Measurements from ENCODE around the gene PDE11A.
A peak's percentile ranks its signal among the peaks of the same experiment; 100 is the strongest.

PDE11A gene

GRCh38 chr2:177916342-177916741, 156.2 kb downstream of the PDE11A start:
- DNase-seq: no peak

- DNase-seq: no peak
Measured at GRCh38 chr2:177914247-177914646, 158.3 kb downstream of the PDE11A start.

- DNase-seq: no peak
Measured at GRCh38 chr2:177909962-177910361, 162.6 kb downstream of the PDE11A start.

- no peak for DNase-seq
Measured at GRCh38 chr2:177908824-177909223, 163.8 kb downstream of the PDE11A start.

GRCh38 chr2:177908182-177908581, 164.4 kb downstream of the PDE11A start:
- peak; percentile 13 for DNase-seq

GRCh38 chr2:177906041-177906718, 166.4 kb downstream of the PDE11A start:
- peak; percentile 91 for DNase-seq

- DNase-seq: no peak
Measured at GRCh38 chr2:177905640-177906039, 166.9 kb downstream of the PDE11A start.

- no peak for DNase-seq
Measured at GRCh38 chr2:177902395-177903163, 170.0 kb downstream of the PDE11A start.

GRCh38 chr2:177900082-177900481, 172.5 kb downstream of the PDE11A start:
- DNase-seq: no peak

GRCh38 chr2:177897278-177897677, 175.3 kb downstream of the PDE11A start:
- DNase-seq: no peak

GRCh38 chr2:177896587-177896986, 176.0 kb downstream of the PDE11A start:
- no peak for DNase-seq

GRCh38 chr2:177894546-177894945, 178.0 kb downstream of the PDE11A start:
- DNase-seq: no peak

GRCh38 chr2:177893880-177894279, 178.7 kb downstream of the PDE11A start:
- peak; percentile 74 for DNase-seq

- DNase-seq: no peak
Measured at GRCh38 chr2:177891533-177891932, 181.0 kb downstream of the PDE11A start.

GRCh38 chr2:177889818-177890460, 182.6 kb downstream of the PDE11A start:
- no peak for DNase-seq

GRCh38 chr2:177888581-177888980, 184.0 kb downstream of the PDE11A start:
- DNase-seq: no peak

GRCh38 chr2:177887722-177888121, 184.9 kb downstream of the PDE11A start:
- DNase-seq: no peak

GRCh38 chr2:177886824-177887223, 185.8 kb downstream of the PDE11A start:
- no peak for DNase-seq

GRCh38 chr2:177885828-177886466, 186.6 kb downstream of the PDE11A start:
- no peak for DNase-seq

GRCh38 chr2:177883177-177883576, 189.4 kb downstream of the PDE11A start:
- DNase-seq: no peak

- DNase-seq: no peak
Measured at GRCh38 chr2:177882501-177882900, 190.1 kb downstream of the PDE11A start.

- no peak for DNase-seq
Measured at GRCh38 chr2:177881921-177882320, 190.7 kb downstream of the PDE11A start.

GRCh38 chr2:177881008-177881747, 191.4 kb downstream of the PDE11A start:
- no peak for DNase-seq
